Ecto neural progenitor cell (in vitro differentiated cells): ENCODE data around the gene ZNF397.

Experiments used
- DNase-seq: peaks from one replicate; pipeline ENCODE4 v3.0.0-alpha.2; 2018; ENCODE audit warnings: low spot score

ZNF397 gene

GRCh38 chr18:35246831-35247230, 6.0 kb downstream of the ZNF397 start:
- DNase-seq: no peak

GRCh38 chr18:35247412-35248249, 6.8 kb downstream of the ZNF397 start:
- no peak for DNase-seq

GRCh38 chr18:35248429-35248828, 7.6 kb downstream of the ZNF397 start:
- DNase-seq: no peak

- no peak for DNase-seq
Observed at GRCh38 chr18:35252466-35252865, 11.6 kb downstream of the ZNF397 start.

GRCh38 chr18:35253655-35254287, 12.9 kb downstream of the ZNF397 start:
- no peak for DNase-seq

- DNase-seq: no peak
Observed at GRCh38 chr18:35256947-35257346, 16.1 kb downstream of the ZNF397 start.

- no peak for DNase-seq
Observed at GRCh38 chr18:35264409-35264808, 23.6 kb downstream of the ZNF397 start.

GRCh38 chr18:35267161-35267651, 26.4 kb downstream of the ZNF397 start:
- DNase-seq: no peak

- DNase-seq: no peak
Observed at GRCh38 chr18:35267809-35268208, 27.0 kb downstream of the ZNF397 start.

- DNase-seq: no peak
Observed at GRCh38 chr18:35268821-35269220, 28.0 kb downstream of the ZNF397 start.

- DNase-seq: no peak
Observed at GRCh38 chr18:35271656-35272055, 30.8 kb downstream of the ZNF397 start.

GRCh38 chr18:35276267-35276666, 35.4 kb downstream of the ZNF397 start:
- no peak for DNase-seq

- no peak for DNase-seq
Observed at GRCh38 chr18:35277633-35278032, 36.8 kb downstream of the ZNF397 start.

- DNase-seq: no peak
Observed at GRCh38 chr18:35278085-35278484, 37.3 kb downstream of the ZNF397 start.

- DNase-seq: no peak
Observed at GRCh38 chr18:35278969-35279368, 38.1 kb downstream of the ZNF397 start.

GRCh38 chr18:35282353-35282752, 41.5 kb downstream of the ZNF397 start:
- DNase-seq: no peak

- DNase-seq: no peak
Observed at GRCh38 chr18:35283923-35284794, 43.3 kb downstream of the ZNF397 start.

- DNase-seq: no peak
Observed at GRCh38 chr18:35284841-35285240, 44.0 kb downstream of the ZNF397 start.

GRCh38 chr18:35289293-35289692, 48.5 kb downstream of the ZNF397 start:
- DNase-seq: no peak

- no peak for DNase-seq
Observed at GRCh38 chr18:35289727-35290093, 48.9 kb downstream of the ZNF397 start.

- peak; percentile 97 for DNase-seq
Observed at GRCh38 chr18:35290094-35290735, 49.4 kb downstream of the ZNF397 start, which contains the start of gene ZSCAN30. ZSCAN30 (minus strand) TSS chr18:35290229; CDS start chr18:35264352, 25,877 bp downstream.

GRCh38 chr18:35291166-35291565, 50.3 kb downstream of the ZNF397 start:
- DNase-seq: no peak
